Thyroid gland (tissue), 4 donors: ENCODE measurements around the gene DCUN1D4.

Experiments
- POLR2A ChIP-seq, 2 donors: fragments of 450-650 bp; IDR thresholded peaks; one replicate each; pipeline ENCODE4 v1.6.1; 2017; ENCODE audit warnings: antibody characterized with exemption in 2 of 2, mild to moderate bottlenecking in 2 of 2, moderate library complexity in 1 of 2
- TF ChIP-seq, protein P1 (sequence below), 6 experiments: fragments of 200-600 bp in 3 of 6; fragments of 450-650 bp in 3 of 6; sonication (generic) in 3 of 6; IDR thresholded peaks; one replicate each; pipeline ENCODE4 v1.5.1; 2016 to 2019; ENCODE audit warnings: antibody characterized with exemption in 6 of 6, mild to moderate bottlenecking in 2 of 6, inconsistent platforms in 1 of 6, moderate library complexity in 1 of 6

DNA sequence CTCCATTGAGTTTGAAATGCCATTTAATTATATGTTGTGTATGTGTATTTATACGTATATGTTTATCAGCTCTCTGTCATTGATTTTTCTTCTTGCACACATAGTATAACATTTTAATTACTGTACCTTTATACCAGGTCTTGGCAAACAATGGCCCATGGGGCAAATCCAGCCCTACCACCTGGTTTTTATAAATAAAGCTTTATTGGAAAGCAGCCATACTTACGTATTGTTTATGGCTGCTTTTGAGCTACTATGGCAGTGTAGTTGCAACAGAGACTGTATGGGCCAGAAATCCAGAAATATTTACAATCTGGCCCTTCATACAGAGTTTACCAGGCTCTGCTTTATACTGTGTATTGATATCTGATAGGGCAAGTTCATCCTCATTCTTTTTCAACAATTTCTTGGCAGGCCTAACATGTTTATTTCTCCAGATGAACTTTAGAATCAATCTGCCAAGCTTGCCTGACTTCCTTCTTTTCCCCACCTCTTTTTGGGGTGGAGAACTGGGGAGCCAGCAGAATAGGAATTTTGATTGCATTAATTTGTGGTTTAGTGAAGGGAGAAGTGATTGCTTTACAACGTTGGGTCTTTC lies 15.8 kb downstream of the DCUN1D4 start:
- TF ChIP-seq, protein P1, sequence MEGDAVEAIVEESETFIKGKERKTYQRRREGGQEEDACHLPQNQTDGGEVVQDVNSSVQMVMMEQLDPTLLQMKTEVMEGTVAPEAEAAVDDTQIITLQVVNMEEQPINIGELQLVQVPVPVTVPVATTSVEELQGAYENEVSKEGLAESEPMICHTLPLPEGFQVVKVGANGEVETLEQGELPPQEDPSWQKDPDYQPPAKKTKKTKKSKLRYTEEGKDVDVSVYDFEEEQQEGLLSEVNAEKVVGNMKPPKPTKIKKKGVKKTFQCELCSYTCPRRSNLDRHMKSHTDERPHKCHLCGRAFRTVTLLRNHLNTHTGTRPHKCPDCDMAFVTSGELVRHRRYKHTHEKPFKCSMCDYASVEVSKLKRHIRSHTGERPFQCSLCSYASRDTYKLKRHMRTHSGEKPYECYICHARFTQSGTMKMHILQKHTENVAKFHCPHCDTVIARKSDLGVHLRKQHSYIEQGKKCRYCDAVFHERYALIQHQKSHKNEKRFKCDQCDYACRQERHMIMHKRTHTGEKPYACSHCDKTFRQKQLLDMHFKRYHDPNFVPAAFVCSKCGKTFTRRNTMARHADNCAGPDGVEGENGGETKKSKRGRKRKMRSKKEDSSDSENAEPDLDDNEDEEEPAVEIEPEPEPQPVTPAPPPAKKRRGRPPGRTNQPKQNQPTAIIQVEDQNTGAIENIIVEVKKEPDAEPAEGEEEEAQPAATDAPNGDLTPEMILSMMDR (IDR thresholded peaks at IDR 0.05), result no peak
- no peak for TF ChIP-seq POLR2A (IDR thresholded peaks at IDR 0.05)
